OCI-LY7 (cell line): Measurements from ENCODE around the gene ANKRD11. TPM values are rescaled to one million over a fixed set of nuclear protein-coding genes. Genes with fewer than 3 reads are reported as not detected.
A peak's percentile ranks its signal among the peaks of the same experiment; 100 is the strongest.

ENCODE experiments used
- BruUV-seq: library from RNA; stranded (reverse); fragments of 400-500 nt; replicated peaks from 2 replicates; lab custom pipeline; 2021; lab: Mats Ljungman, UMichigan
- CTCF ChIA-PET: fragments of 300-600 bp; sonication (Branson Sonifier 250); formaldehyde crosslinking; loops from one replicate; lab custom pipeline; 2022; ENCODE audit warnings: antibody characterized with exemption; ENCODE audit not compliant: unreplicated experiment; lab: Charles Lee
- POLR2A ChIA-PET: fragments of 300-600 bp; sonication (Branson Sonifier 250); formaldehyde crosslinking; loops from one replicate; lab custom pipeline; 2022; ENCODE audit warnings: antibody characterized with exemption; lab: Charles Lee
- DNase-seq: peaks from one replicate; pipeline ENCODE4 v3.0.0-alpha.2; 2015; ENCODE audit warnings: low spot score
- H2AFZ ChIP-seq: fragments of 200-600 bp; sonication (generic), shearing (Covaris generic); 2 replicates; pipeline ENCODE4 v1.6.1; 2014; ENCODE audit warnings: mild to moderate bottlenecking, antibody characterized with exemption, low read length, moderate library complexity
- H3K27ac ChIP-seq: fragments of 200-600 bp; sonication (generic); 2 replicates; pipeline ENCODE4 v1.5.1; 2014; ENCODE audit warnings: mixed run types, low read depth, mild to moderate bottlenecking, moderate library complexity, low read length, inconsistent platforms; ENCODE audit not compliant: poor library complexity, severe bottlenecking
- H3K36me3 ChIP-seq: fragments of 200-600 bp; sonication (generic); 2 replicates; pipeline ENCODE4 v1.6.1; 2014; ENCODE audit warnings: mild to moderate bottlenecking, antibody characterized with exemption, low read length, moderate library complexity, mixed read lengths; ENCODE audit not compliant: insufficient read depth
- H3K4me1 ChIP-seq: fragments of 200-600 bp; sonication (generic); 2 replicates; pipeline ENCODE4 v1.5.1; 2014; ENCODE audit warnings: mild to moderate bottlenecking, low read length; ENCODE audit not compliant: insufficient read depth, poor library complexity, severe bottlenecking
- H3K4me2 ChIP-seq: fragments of 200-600 bp; sonication (generic); 2 replicates; pipeline ENCODE4 v1.6.1; 2014; ENCODE audit warnings: mild to moderate bottlenecking, low read length
- H3K4me3 ChIP-seq: fragments of 200-600 bp; sonication (generic); 2 replicates; pipeline ENCODE4 v1.5.1; 2014; ENCODE audit warnings: mild to moderate bottlenecking, low read depth, low read length; ENCODE audit not compliant: poor library complexity, severe bottlenecking
- H3K79me2 ChIP-seq: fragments of 200-600 bp; sonication (generic); 2 replicates; pipeline ENCODE4 v1.6.1; 2016; ENCODE audit warnings: low read depth, mild to moderate bottlenecking, low read length, moderate library complexity, mixed read lengths; ENCODE audit not compliant: insufficient read depth
- H3K9me2 ChIP-seq: fragments of 200-600 bp; sonication (generic); 2 replicates; pipeline ENCODE4 v1.6.1; 2016; ENCODE audit warnings: mild to moderate bottlenecking, low read length, mixed read lengths; ENCODE audit not compliant: insufficient read depth
- H3K9me3 ChIP-seq: fragments of 200-600 bp; sonication (generic); 2 replicates; pipeline ENCODE4 v1.6.1; 2014; ENCODE audit warnings: mild to moderate bottlenecking, mixed run types, low read length, mixed read lengths
- H4K20me1 ChIP-seq: fragments of 200-600 bp; sonication (generic); 2 replicates; pipeline ENCODE4 v1.6.1; 2014; ENCODE audit warnings: mild to moderate bottlenecking, antibody characterized with exemption, low read length, moderate library complexity, mixed read lengths; ENCODE audit not compliant: insufficient read depth
- CTCF ChIP-seq: fragments of 200-600 bp; sonication (generic); conservative IDR thresholded peaks from 2 replicates; pipeline ENCODE4 v1.5.1; 2014; ENCODE audit warnings: mild to moderate bottlenecking, antibody characterized with exemption, low read length, moderate library complexity, mixed read lengths
- EZH2phosphoT487 ChIP-seq: fragments of 200-600 bp; sonication (generic); IDR thresholded peaks from 2 replicates; pipeline ENCODE4 v1.6.1; 2018; ENCODE audit warnings: low read depth, borderline replicate concordance, mild to moderate bottlenecking, mixed run types, antibody characterized with exemption, low read length, moderate library complexity, mixed read lengths
- intact Hi-C: fragments of 100-400 bp; cut with micrococcal nuclease; formaldehyde crosslinking; loops from one replicate; pipeline ENCODE4 v1.10.0; 2022; ENCODE audit not compliant: unreplicated experiment
- total RNA-seq, 2 experiments: library from RNA; depleted of rRNA in 1 of 2; stranded (reverse); fragments of >200 nt in 1 of 2; shearing (Covaris generic) in 1 of 2; gene quantifications; 2 replicates each; pipeline ENCODE4 v1.2.3, GENCODE V29; 2014 to 2022

The ANKRD11 gene
- total RNA-seq, 2 experiments from 2014 or later, result 89.1 to 251 TPM

- intact Hi-C loops, result loop anchor here (5.0 kb wide), 1 partner anchor 37 kb away; no protein-coding TSS in a partner anchor
- TF ChIP-seq EZH2phosphoT487 (no peak), CTCF (no peak)
- no peak for DNase-seq
- H3K79me2 ChIP-seq, result peaks cover 98% of the 10 kb centered on the region
- no peak overlapping the region for H3K27ac ChIP-seq
- peaks cover 66% of the 10 kb centered on the region for H4K20me1 ChIP-seq
- no peaks in the 10 kb centered on the region for H3K9me3 ChIP-seq
- ChIA-PET POLR2A (no interaction called here), CTCF (no interaction called here)
- H3K4me1 ChIP-seq, result peaks cover 69% of the 10 kb centered on the region
- no peak overlapping the region for H3K4me2 ChIP-seq
- H2AFZ ChIP-seq, result no peak overlapping the region
- peaks cover 8% of the 10 kb centered on the region for H3K36me3 ChIP-seq
- H3K9me2 ChIP-seq, result no peaks in the 10 kb centered on the region
- no peak overlapping the region for H3K4me3 ChIP-seq
- BruUV-seq, result no TSS peak
Measured at GRCh38 chr16:89450537-89450936, 39.8 kb downstream of the ANKRD11 start.

- peaks cover 98% of the 10 kb centered on the region for H3K79me2 ChIP-seq
- POLR2A ChIA-PET, result interaction anchor here (1.1 kb wide), 1 partner anchor 40 kb away, joined by 3 read pairs; no protein-coding TSS in a partner anchor
Measured at GRCh38 chr16:89449726-89450335, 40.5 kb downstream of the ANKRD11 start.

More at GRCh38 chr16:89449726-89450335, 40.5 kb downstream of the ANKRD11 start:
- Histone ChIP-seq H2AFZ (no peak overlapping the region), H3K27ac (no peak overlapping the region), H4K20me1 (peaks cover 61% of the 10 kb centered on the region), H3K4me1 (peaks cover 71% of the 10 kb centered on the region), H3K36me3 (peaks cover 3% of the 10 kb centered on the region; the same call in 1 of the 2 replicates), H3K9me3 (no peaks in the 10 kb centered on the region), H3K4me2 (no peak overlapping the region), H3K4me3 (no peak overlapping the region), H3K9me2 (no peaks in the 10 kb centered on the region)
- CTCF ChIA-PET, result no interaction called here
- DNase-seq, result peak; percentile 20
- TF ChIP-seq CTCF (no peak), EZH2phosphoT487 (no peak)
- intact Hi-C loops, result loop anchor here (5.0 kb wide), 1 partner anchor 37 kb away; no protein-coding TSS in a partner anchor
- BruUV-seq, result no TSS peak
